ENCODE results near the gene CLEC4D.
"Not testable (repeated sequence)": the region's sequence is repeated elsewhere in the genome, so short reads cannot be mapped to it uniquely, and the experiment has no call there.

Gene CLEC4D

DNA sequence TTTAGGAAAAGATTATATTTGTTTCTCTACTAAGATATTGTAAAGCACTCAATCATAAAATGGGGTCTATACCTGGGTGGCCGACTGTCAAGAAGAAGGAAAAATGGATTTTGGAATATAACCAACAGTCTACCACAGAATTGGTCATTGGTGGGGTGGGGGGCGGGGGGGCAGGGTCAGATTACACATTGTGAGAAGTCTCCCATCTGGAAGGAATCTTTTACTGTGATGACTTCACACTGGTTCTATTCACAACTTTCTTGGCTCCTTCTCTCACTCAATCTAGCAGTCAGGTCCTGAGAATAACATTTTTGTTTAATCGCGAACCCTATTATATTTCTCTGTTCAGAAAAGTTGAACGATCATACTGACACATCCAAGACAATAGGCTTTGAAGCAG is 36.1 kb downstream of the CLEC4D start:
- Mint-ChIP-seq H3K4me3 (no peak overlapping the region), H3K9me3 (no peaks in the 10 kb centered on the region), H3K36me3 (no peaks in the 10 kb centered on the region), H3K4me1 (peaks cover 6% of the 10 kb centered on the region), H3K27me3 (peaks cover 2% of the 10 kb centered on the region), H3K27ac (no peak overlapping the region)
- ATAC-seq (ENCODE audit: low read depth) (no peak), DNase-seq (ENCODE audit: low spot score in 2 of 2) (no peak)

DNA sequence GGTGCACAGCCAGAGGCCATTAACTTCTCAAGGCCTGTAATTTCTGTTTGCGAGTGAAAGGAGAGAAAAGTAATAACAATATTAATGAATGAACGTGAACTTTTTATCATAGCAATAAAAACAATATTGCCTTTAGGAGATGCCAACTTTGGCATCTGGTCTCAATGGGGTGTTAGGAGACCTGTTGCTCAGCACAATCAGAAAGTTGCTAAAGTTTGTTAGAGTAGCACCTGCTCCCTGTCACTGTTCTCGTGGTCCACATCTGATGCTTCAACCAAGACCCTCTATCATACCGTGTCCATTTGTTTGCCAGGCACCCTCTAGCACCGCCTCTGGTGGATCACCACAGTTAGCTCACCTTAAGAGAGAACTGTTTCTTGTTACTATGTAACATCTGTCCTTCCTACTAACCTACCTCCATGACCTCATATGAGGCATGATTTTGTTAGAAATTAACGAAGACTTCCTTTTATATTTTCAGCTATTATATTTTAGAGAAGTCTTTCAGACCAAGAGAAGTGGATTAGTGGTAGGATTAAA is 39.9 kb downstream of the CLEC4D start:
- Mint-ChIP-seq H3K36me3 (no peaks in the 10 kb centered on the region), H3K27ac (no peak overlapping the region), H3K27me3 (no peaks in the 10 kb centered on the region), H3K4me1 (peaks cover 2% of the 10 kb centered on the region), H3K4me3 (no peak overlapping the region), H3K9me3 (no peaks in the 10 kb centered on the region)
- ATAC-seq (ENCODE audit: low read depth) (no peak), DNase-seq (ENCODE audit: low spot score in 2 of 2) (no peak)

DNA sequence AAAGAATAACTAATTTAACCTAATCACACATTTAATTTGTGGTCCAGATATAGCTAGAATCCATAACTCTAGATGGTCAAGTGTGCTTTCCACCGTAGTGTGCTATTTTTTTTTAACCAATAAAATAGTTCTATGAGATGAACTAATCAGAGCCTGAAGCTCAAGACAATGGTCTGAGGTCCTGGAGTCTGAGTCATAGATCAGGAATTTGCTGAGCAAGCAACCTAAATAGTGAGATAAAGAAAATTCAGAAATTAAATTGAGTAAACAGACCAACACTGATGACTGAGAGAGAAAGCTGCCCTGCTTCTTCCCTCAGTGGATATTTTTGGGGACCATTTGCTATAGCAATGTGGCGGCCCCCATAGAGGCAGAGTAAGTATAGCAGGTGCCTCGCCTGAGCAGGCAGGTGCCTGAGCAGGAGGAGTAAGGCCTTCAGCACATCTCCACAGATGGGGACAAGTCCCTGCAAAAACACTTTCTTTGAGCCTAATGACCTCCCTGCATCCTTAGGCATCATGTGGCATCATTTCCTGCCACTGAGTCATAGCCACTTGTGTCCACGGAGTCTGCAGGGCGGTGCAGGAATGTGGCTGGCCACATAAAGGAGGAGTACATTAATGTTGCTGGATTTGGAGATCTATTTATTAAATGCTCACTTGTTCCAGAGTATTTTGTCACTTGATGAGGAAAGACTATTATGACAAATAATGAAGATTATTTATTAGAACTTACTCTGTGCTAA is 41.3 kb downstream of the CLEC4D start:
- Mint-ChIP-seq H3K9me3 (no peaks in the 10 kb centered on the region), H3K27me3 (peaks cover 2% of the 10 kb centered on the region), H3K36me3 (no peaks in the 10 kb centered on the region), H3K27ac (no peak overlapping the region), H3K4me3 (no peak overlapping the region), H3K4me1 (no peaks in the 10 kb centered on the region)
- ATAC-seq (ENCODE audit: low read depth) (no peak), DNase-seq (ENCODE audit: low spot score in 2 of 2) (no peak)

DNA sequence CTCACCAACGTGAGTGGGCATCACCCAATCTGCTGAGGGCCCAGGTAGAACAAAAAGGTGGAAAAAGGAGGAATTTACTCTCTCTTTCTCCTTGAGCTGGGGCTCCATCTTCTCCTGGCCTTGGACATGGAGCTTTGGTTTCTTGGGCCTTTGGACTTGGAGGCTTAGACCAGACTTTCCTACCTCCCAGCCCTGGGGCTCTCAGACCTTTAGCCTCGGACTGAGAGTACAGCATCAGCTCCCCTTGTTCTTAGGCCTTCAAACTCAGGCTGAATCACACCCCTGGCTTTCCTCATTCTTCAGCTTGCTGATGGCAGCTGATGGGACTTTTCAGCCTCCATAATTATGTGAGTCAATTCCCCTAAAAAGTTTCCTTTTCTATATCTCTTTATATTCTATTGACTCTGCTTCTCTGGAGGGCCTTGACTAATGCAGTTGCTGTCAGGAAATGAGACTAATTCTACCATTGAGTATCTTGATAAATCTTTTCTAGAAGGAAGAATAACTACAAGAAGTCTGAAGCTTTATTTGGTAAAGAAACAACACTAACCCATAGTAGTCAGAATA is 43.3 kb downstream of the CLEC4D start:
- DNase-seq (ENCODE audit: low spot score in 2 of 2) = no peak
- Mint-ChIP-seq H3K9me3 (no peaks in the 10 kb centered on the region), H3K36me3 (no peaks in the 10 kb centered on the region), H3K27me3 (peaks cover 10% of the 10 kb centered on the region), H3K4me3 (no peak overlapping the region), H3K27ac (no peak overlapping the region), H3K4me1 (no peaks in the 10 kb centered on the region)
- no peak for ATAC-seq (ENCODE audit: low read depth)

DNA sequence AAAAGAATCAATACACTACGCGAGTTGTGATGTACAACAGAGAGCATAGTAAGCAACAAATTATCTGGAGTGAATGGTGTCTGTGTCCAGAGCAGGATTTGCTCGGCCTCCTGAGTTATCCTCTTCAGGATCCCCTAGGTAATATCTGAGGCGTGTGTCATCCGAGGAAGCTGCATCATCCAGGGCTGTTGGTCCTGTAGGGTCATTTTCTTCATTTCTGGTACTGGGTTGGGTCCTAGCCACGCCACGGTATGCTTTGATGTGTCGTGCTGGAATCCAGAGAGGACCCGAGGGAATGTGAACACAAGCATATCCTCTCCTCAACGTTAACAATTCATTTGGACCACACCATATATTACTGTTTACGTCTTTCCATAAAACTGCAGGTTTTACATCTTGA is 46.4 kb downstream of the CLEC4D start:
- H3K4me3 Mint-ChIP-seq = no peak overlapping the region
- H3K9me3 Mint-ChIP-seq = peaks cover 5% of the 10 kb centered on the region
- DNase-seq (ENCODE audit: low spot score in 2 of 2) = no peak
- no peak for ATAC-seq (ENCODE audit: low read depth)
- no peaks in the 10 kb centered on the region for H3K4me1 Mint-ChIP-seq
- H3K36me3 Mint-ChIP-seq = peaks cover 3% of the 10 kb centered on the region
- H3K27me3 Mint-ChIP-seq = peaks cover 12% of the 10 kb centered on the region
- no peak overlapping the region for H3K27ac Mint-ChIP-seq

DNA sequence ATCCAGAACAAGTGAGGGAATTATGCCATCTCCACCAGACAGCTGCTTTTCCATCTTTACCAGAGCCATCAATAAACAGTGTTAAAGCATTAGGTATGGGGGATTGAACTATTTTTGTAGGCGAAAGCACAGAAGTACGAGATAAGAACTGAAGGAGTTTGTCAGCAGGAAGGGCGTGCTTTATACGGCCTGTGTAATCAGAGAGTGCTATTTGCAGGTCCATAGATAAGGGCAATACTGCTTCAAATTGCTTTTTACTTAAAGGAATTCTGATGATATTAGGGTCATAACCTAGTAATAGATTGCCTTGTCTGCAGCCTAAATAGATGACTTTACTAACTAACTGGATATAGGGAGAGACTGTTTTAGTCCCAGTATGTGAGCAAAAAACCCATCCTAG is 47.7 kb downstream of the CLEC4D start:
- H3K9me3 Mint-ChIP-seq = peaks cover 5% of the 10 kb centered on the region
- no peak overlapping the region for H3K4me3 Mint-ChIP-seq
- no peak overlapping the region for H3K27ac Mint-ChIP-seq
- ATAC-seq (ENCODE audit: low read depth) (no peak), DNase-seq (ENCODE audit: low spot score in 2 of 2) (no peak)
- no peaks in the 10 kb centered on the region for H3K4me1 Mint-ChIP-seq
- H3K36me3 Mint-ChIP-seq = peaks cover 3% of the 10 kb centered on the region
- H3K27me3 Mint-ChIP-seq = peaks cover 12% of the 10 kb centered on the region

DNA sequence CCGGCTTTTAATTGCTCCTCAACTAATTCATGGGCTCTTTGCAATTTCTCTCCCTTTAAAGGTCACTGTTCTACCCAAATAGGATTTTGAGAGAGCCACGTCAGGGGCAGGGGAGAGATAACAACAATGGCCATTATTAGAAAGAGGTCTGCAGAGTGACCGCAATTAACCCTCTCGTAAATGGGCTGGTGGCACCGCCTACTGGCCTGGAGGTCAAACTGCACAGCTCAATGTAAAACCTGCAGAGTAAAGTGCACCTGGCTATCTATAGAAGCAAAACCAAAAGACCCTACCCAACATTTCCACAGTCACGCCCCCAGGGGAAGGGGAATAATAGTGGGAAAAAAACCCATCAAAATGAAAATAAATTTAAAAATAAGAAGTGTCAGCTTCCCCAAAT is 49.0 kb downstream of the CLEC4D start:
- H3K4me1 Mint-ChIP-seq = peaks cover 3% of the 10 kb centered on the region
- ATAC-seq (ENCODE audit: low read depth) (no peak), DNase-seq (ENCODE audit: low spot score in 2 of 2) (no peak)
- H3K36me3 Mint-ChIP-seq = peaks cover 3% of the 10 kb centered on the region
- H3K27ac Mint-ChIP-seq = no peak overlapping the region
- peaks cover 12% of the 10 kb centered on the region for H3K27me3 Mint-ChIP-seq
- H3K9me3 Mint-ChIP-seq = peaks cover 5% of the 10 kb centered on the region
- H3K4me3 Mint-ChIP-seq = no peak overlapping the region

DNA sequence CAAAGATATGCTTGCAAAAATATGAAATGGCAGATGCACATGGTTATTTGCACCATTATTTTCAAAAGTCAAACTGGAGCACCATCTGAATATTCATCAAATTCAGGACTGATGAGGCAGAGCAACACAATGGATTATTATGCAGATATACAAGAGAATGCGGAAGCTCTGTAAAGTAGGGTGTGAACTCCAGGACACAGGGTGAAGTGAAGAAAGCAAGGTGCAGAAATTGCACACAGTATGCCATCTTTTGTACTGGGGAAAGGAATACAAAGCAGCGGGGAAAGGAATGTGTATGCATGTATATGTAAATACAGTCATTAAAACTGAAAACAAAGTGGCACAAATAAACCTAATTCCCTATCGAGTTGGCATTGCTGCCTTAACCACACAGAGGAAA is 50.1 kb downstream of the CLEC4D start:
- peaks cover 5% of the 10 kb centered on the region for H3K9me3 Mint-ChIP-seq
- no peak for ATAC-seq (ENCODE audit: low read depth)

DNA sequence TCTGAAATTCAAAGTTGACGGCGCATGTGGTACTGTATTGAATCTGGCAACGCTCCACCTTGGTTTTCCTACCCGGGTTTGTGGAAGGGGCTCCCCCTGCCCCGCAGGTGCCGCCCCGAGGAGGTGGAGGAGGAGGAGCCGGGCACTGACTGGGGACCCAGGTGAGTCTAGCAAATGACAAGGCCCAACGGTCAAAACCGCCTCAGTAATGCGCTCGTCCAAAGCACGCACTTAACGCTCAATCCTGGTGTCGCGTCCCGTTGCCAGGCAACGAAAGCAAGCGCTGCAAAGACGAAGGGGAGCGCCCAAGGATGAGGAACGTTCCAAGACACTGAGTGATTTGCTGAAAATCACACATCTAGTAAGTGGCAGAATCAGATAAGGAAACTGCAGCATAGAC is 51.4 kb downstream of the CLEC4D start:
- Mint-ChIP-seq H3K4me3 (no peak overlapping the region), H3K9me3 (peaks cover 7% of the 10 kb centered on the region), H3K4me1 (peaks cover 3% of the 10 kb centered on the region), H3K27ac (no peak overlapping the region), H3K27me3 (peaks cover 10% of the 10 kb centered on the region), H3K36me3 (peaks cover 3% of the 10 kb centered on the region)
- no peak for ATAC-seq (ENCODE audit: low read depth)
- DNase-seq (ENCODE audit: low spot score in 2 of 2) = no peak

More for the DNA sequence above, 50.1 kb downstream of the CLEC4D start:
- Mint-ChIP-seq H3K36me3 (peaks cover 3% of the 10 kb centered on the region), H3K27ac (no peak overlapping the region), H3K27me3 (peaks cover 12% of the 10 kb centered on the region), H3K4me3 (no peak overlapping the region), H3K4me1 (peaks cover 3% of the 10 kb centered on the region)
- DNase-seq (ENCODE audit: low spot score in 2 of 2) = no peak

DNA sequence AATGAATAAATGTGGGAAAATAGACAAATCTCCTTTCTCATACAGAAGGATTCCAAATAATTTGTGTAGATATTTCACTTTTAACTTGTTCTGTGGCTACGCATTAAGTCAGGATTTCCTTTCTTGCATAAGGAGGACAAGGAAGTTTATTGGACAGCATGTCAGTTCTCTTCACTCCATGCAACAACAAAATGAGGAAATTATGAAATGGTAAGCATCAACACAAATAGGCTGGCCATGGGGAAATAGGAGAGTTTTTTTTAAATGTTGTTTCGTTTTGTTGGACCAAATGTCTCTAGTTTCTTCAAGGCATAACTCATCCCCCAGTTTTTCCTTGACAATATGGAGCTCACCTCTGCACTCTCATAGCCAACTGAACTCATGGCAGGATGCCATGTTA is 52.7 kb downstream of the CLEC4D start:
- not testable (repeated sequence) for ATAC-seq (ENCODE audit: low read depth); H3K4me3 Mint-ChIP-seq; H3K27me3 Mint-ChIP-seq; H3K4me1 Mint-ChIP-seq; H3K9me3 Mint-ChIP-seq; H3K36me3 Mint-ChIP-seq; H3K27ac Mint-ChIP-seq; DNase-seq (ENCODE audit: low spot score in 2 of 2)

DNA sequence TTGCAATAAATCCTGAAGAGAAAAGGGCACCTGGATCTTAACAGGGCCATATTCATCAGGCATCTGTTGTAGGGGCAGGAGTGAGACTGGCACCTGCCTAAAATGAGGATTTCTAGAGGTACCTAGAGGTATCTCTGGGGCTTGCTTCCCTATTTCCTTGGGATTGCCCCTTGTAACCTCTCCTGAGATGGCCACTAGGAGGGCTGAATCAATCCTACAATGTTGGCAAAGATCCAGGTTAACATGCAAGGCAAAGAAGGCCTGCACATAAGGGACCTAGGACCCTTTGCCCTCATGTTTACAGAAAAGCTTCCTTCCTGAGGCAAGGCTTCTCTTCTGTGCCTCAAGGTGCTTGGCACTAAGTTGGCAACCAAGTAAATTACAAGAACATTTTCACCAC is 53.2 kb downstream of the CLEC4D start:
- peaks cover 3% of the 10 kb centered on the region for H3K36me3 Mint-ChIP-seq
- ATAC-seq (ENCODE audit: low read depth) = no peak
- no peak for DNase-seq (ENCODE audit: low spot score in 2 of 2)
- peaks cover 7% of the 10 kb centered on the region for H3K9me3 Mint-ChIP-seq
- H3K4me1 Mint-ChIP-seq = peaks cover 3% of the 10 kb centered on the region
- no peak overlapping the region for H3K27ac Mint-ChIP-seq
- H3K4me3 Mint-ChIP-seq = no peak overlapping the region
- H3K27me3 Mint-ChIP-seq = peaks cover 2% of the 10 kb centered on the region
